Omental fat pad (tissue), 4 donors: ENCODE measurements around the gene CYGB. TPM values are rescaled to one million over a fixed set of nuclear protein-coding genes. Genes with fewer than 3 reads are reported as not detected.

Source experiments
- ATAC-seq: fragments of 150-250 bp; one replicate; pipeline ENCODE4 v1.9.1; 2016; ENCODE audit warnings: mild to moderate bottlenecking, moderate library complexity; ENCODE audit not compliant: low FRiP score
- DNase-seq: peaks from one replicate; pipeline ENCODE4 v3.0.0-alpha.2; 2019; ENCODE audit warnings: low spot score
- CTCF ChIP-seq, 3 donors: fragments of 450-650 bp; IDR thresholded peaks; one replicate each; pipeline ENCODE4 v1.5.1; 2016 to 2017; ENCODE audit warnings: antibody characterized with exemption in 3 of 3, mild to moderate bottlenecking in 3 of 3, moderate library complexity in 2 of 3
- total RNA-seq, 4 donors: library from RNA; depleted of rRNA; stranded (reverse); fragments of >200 nt; gene quantifications; one replicate each; pipeline ENCODE4 v1.1.0, GENCODE V29; 2016

The CYGB gene
- total RNA-seq, 4 donors from 2014 or later = 18.9 to 46.2 (median 35.2) TPM

- ATAC-seq (no peak), DNase-seq (no peak)
- TF ChIP-seq CTCF (IDR thresholded peaks at IDR 0.05) = no peak
These were observed 5.9 kb downstream of the CYGB start for GRCh38 chr17:76531486-76532038.

- no peak for DNase-seq
- ATAC-seq = no peak
- TF ChIP-seq CTCF (IDR thresholded peaks at IDR 0.05) = no peak
These were observed 6.6 kb downstream of the CYGB start for GRCh38 chr17:76530811-76531485.

DNA sequence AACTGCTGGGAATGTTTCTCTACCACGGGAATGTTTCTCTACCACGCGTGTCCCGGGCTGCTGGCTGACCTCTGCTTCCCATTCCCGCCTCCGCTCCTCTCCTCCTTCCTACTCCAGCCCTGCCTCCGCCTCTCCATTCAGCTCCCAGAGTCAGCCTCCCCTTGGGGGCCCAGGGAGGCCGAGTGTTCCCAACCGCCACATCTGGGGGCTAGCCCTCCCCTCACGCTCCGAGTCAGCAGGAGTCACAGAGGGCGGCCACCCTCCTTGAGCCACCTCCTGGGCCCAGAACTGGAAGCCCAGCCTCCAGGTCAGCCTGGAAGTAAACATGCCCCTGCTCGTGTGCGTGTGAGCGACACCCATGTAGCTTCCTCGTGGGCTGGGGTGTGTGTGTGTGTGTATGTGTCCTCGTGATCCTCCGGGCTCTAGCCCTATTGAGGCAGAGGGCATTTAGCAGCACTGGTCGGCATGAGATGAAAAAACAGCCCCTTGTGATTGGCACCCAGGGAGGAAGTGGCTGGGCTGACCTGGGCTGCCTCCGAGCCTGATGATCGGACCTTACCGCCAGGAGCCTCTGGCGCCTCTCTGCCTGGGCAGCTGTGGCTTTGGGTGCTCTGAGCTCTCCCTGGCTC lies 7.3 kb downstream of the CYGB start:
- no peak for TF ChIP-seq CTCF (IDR thresholded peaks at IDR 0.05)
- DNase-seq (peak; percentile 33), ATAC-seq (peak; percentile 4)

- peak; percentile 62 for ATAC-seq
- no peak for TF ChIP-seq CTCF (IDR thresholded peaks at IDR 0.05)
- DNase-seq = peak; percentile 37
These were observed 8.1 kb downstream of the CYGB start for GRCh38 chr17:76529224-76530094.

GRCh38 chr17:76528528-76529223 lies 8.8 kb downstream of the CYGB start:
- DNase-seq (no peak), ATAC-seq (peak; percentile 1)
- no peak for TF ChIP-seq CTCF (IDR thresholded peaks at IDR 0.05)

DNA sequence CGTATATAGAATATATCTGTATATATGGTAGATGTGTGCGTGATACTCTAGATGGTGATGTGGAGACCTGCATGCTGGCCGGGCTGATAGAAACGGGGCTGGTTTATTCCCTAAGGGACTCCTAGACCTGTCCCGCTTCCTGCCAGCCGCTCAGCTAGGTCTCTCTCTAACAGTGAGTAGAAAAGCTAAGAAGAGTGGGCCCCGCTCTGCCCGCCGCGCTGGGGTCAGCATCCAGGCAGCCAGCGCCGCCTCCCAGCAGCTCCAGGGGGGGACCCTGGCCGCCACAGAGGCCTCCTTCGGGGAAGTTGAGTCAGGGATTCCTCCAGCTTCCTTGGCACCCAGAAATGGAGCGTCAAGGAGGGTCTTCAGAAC lies 9.4 kb downstream of the CYGB start:
- no peak for ATAC-seq
- DNase-seq = no peak
- no peak for TF ChIP-seq CTCF (IDR thresholded peaks at IDR 0.05)
